ENCODE data around the gene TFF1.

DNA sequence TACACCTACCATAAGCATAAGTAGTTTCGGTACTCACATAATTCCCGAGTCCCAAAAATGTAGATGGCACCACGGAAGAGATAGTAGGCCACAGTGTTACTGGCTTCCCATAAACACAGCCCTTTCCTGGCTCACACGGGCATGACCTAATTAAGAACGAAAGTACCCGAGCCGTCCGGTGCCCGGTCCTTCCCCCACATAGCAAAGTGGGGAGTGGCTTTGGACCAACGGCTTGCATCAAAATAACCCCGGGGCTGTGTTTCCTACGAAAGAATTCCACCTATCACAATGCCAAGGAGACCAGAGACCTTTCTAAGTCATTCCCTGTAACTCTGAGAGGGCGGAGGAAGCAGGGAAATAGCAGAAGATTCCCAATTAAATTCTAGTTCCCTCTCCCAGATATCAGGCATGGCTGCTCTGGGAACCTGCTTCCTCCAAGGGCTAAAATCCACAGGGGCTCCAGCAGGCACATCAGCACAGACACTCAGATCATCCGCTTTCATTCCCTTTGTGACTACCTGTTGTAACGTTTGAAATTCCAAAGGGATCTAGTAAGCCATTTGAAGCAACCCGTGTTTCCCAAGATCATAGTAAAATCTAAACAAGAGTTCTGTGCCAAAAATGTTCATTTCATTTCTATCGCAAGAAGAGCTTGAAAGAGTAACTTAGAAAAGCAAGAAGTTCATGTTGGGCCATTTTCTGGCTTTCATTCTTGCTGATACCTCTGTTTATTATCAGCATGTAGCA, 29.7 kb upstream of the TFF1 start, which contains the start of gene TMPRSS3:
- no peak for TF ChIP-seq CTCF (IDR thresholded peaks at IDR 0.05; ENCODE audit: insufficient read depth, low read length)
- TF ChIP-seq POLR2AphosphoS5 (IDR thresholded peaks at IDR 0.05; ENCODE audit: low read depth) = no peak
- no peak for TF ChIP-seq REST (IDR thresholded peaks at IDR 0.05; ENCODE audit: insufficient replicate concordance, low read depth)
- no peak for TF ChIP-seq GABPA (IDR thresholded peaks at IDR 0.05; ENCODE audit: low read depth)
- TF ChIP-seq SPI1 (IDR thresholded peaks at IDR 0.05; ENCODE audit: borderline replicate concordance, low read depth) = no peak

Measured in HL-60 (cell line).